Measurements from ENCODE around the gene MAGEA4.
"Not testable (repeated sequence)": the region's sequence is repeated elsewhere in the genome, so short reads cannot be mapped to it uniquely, and the experiment has no call there.

MAGEA4 gene

GRCh38 chrX:151912221-151912620 is 468 bp upstream of the MAGEA4 start:
- Mint-ChIP-seq H3K4me1 (ENCODE audit: low read depth) (no peaks in the 10 kb centered on the region), H3K9me3 (no peaks in the 10 kb centered on the region)

GRCh38 chrX:151918736-151919135 is 6.0 kb downstream of the MAGEA4 start:
- not testable (repeated sequence) for H3K27me3 Mint-ChIP-seq; H3K27ac Mint-ChIP-seq; H3K4me3 Mint-ChIP-seq; H3K4me1 Mint-ChIP-seq (ENCODE audit: low read depth); DNase-seq; H3K36me3 Mint-ChIP-seq (ENCODE audit: low read depth); H3K9me3 Mint-ChIP-seq

More at GRCh38 chrX:151912221-151912620, 468 bp upstream of the MAGEA4 start:
- H3K27me3 Mint-ChIP-seq: peaks cover 2% of the 10 kb centered on the region
- H3K36me3 Mint-ChIP-seq (ENCODE audit: low read depth): no peaks in the 10 kb centered on the region
- H3K4me3 Mint-ChIP-seq: no peak overlapping the region
- no peak for DNase-seq
- no peak overlapping the region for H3K27ac Mint-ChIP-seq

DNA sequence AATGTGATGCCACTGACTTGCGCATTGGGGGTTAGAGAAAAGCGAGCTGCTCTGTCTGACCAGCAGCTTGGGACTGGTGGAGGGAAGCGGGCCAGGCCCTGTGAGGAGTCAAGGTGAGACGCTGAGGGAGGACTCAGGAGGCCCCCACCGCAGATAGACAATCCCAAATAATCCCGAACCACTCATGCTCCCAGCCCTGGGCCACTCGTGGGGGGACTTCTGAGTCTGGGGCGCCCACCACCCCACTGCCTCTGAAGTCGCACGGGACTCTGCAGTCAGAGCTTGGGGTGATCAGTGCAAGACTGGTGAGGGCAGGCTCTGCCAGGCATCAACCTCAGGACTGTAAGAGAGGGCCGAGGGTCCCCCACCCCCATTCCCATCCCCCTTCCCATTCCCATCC is 6.9 kb downstream of the MAGEA4 start:
- H3K4me1 Mint-ChIP-seq (ENCODE audit: low read depth): no peaks in the 10 kb centered on the region
- no peak overlapping the region for H3K4me3 Mint-ChIP-seq
- H3K9me3 Mint-ChIP-seq: no peaks in the 10 kb centered on the region
- peaks cover 2% of the 10 kb centered on the region for H3K27me3 Mint-ChIP-seq
- no peak for DNase-seq
- H3K36me3 Mint-ChIP-seq (ENCODE audit: low read depth): no peaks in the 10 kb centered on the region
- H3K27ac Mint-ChIP-seq: no peak overlapping the region

- Mint-ChIP-seq H3K27ac (no peak overlapping the region), H3K4me3 (no peak overlapping the region), H3K27me3 (peaks cover 3% of the 10 kb centered on the region), H3K36me3 (ENCODE audit: low read depth) (no peaks in the 10 kb centered on the region), H3K9me3 (no peaks in the 10 kb centered on the region), H3K4me1 (ENCODE audit: low read depth) (no peaks in the 10 kb centered on the region)
- no peak for DNase-seq
These were observed 7.4 kb downstream of the MAGEA4 start for GRCh38 chrX:151920101-151920500.

DNA sequence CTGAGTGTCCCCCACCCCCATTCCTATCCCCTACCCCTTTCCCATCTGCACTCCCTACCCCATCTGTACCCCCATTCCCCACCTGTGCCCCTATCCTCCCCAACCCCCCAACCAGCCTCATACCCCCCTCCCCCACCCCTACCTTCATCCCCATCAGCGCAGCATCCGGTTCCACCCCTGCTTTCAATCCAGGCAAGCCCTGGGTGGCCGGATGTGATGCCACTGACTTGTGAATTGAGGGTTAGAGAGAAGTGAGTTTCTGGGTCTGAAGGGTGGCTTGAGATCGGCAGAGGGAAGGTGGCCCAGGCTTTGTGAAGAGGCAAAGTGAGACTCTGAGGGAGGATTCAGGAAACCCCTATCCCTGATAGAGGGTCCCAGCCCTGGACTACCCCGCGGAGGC is 7.8 kb downstream of the MAGEA4 start:
- no peak overlapping the region for H3K4me3 Mint-ChIP-seq
- H3K27me3 Mint-ChIP-seq: peaks cover 8% of the 10 kb centered on the region
- no peaks in the 10 kb centered on the region for H3K9me3 Mint-ChIP-seq
- no peaks in the 10 kb centered on the region for H3K36me3 Mint-ChIP-seq (ENCODE audit: low read depth)
- DNase-seq: no peak
- H3K27ac Mint-ChIP-seq: no peak overlapping the region
- no peaks in the 10 kb centered on the region for H3K4me1 Mint-ChIP-seq (ENCODE audit: low read depth)

GRCh38 chrX:151921292-151921691 is 8.6 kb downstream of the MAGEA4 start:
- Mint-ChIP-seq H3K36me3 (ENCODE audit: low read depth) (no peaks in the 10 kb centered on the region), H3K27ac (no peak overlapping the region), H3K4me1 (ENCODE audit: low read depth) (no peaks in the 10 kb centered on the region), H3K4me3 (no peak overlapping the region), H3K27me3 (peaks cover 12% of the 10 kb centered on the region), H3K9me3 (no peaks in the 10 kb centered on the region)
- no peak for DNase-seq

GRCh38 chrX:151921866-151922265 is 9.2 kb downstream of the MAGEA4 start:
- Mint-ChIP-seq H3K27me3 (peaks cover 12% of the 10 kb centered on the region), H3K27ac (no peak overlapping the region), H3K36me3 (ENCODE audit: low read depth) (no peaks in the 10 kb centered on the region), H3K4me1 (ENCODE audit: low read depth) (no peaks in the 10 kb centered on the region), H3K9me3 (no peaks in the 10 kb centered on the region), H3K4me3 (no peak overlapping the region)
- DNase-seq: no peak

GRCh38 chrX:151922692-151923091 is 10.0 kb downstream of the MAGEA4 start:
- H3K4me3 Mint-ChIP-seq: no peak overlapping the region
- H3K27ac Mint-ChIP-seq: no peak overlapping the region
- no peak for DNase-seq
- H3K36me3 Mint-ChIP-seq (ENCODE audit: low read depth): no peaks in the 10 kb centered on the region
- peaks cover 12% of the 10 kb centered on the region for H3K27me3 Mint-ChIP-seq
- H3K4me1 Mint-ChIP-seq (ENCODE audit: low read depth): no peaks in the 10 kb centered on the region
- no peaks in the 10 kb centered on the region for H3K9me3 Mint-ChIP-seq

DNA sequence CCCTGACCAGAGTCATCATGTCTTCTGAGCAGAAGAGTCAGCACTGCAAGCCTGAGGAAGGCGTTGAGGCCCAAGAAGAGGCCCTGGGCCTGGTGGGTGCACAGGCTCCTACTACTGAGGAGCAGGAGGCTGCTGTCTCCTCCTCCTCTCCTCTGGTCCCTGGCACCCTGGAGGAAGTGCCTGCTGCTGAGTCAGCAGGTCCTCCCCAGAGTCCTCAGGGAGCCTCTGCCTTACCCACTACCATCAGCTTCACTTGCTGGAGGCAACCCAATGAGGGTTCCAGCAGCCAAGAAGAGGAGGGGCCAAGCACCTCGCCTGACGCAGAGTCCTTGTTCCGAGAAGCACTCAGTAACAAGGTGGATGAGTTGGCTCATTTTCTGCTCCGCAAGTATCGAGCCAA is 11.0 kb downstream of the MAGEA4 start:
- H3K36me3 Mint-ChIP-seq (ENCODE audit: low read depth): no peaks in the 10 kb centered on the region
- H3K9me3 Mint-ChIP-seq: no peaks in the 10 kb centered on the region
- DNase-seq: no peak
- no peak overlapping the region for H3K27ac Mint-ChIP-seq
- peaks cover 12% of the 10 kb centered on the region for H3K27me3 Mint-ChIP-seq
- no peaks in the 10 kb centered on the region for H3K4me1 Mint-ChIP-seq (ENCODE audit: low read depth)
- H3K4me3 Mint-ChIP-seq: no peak overlapping the region

DNA sequence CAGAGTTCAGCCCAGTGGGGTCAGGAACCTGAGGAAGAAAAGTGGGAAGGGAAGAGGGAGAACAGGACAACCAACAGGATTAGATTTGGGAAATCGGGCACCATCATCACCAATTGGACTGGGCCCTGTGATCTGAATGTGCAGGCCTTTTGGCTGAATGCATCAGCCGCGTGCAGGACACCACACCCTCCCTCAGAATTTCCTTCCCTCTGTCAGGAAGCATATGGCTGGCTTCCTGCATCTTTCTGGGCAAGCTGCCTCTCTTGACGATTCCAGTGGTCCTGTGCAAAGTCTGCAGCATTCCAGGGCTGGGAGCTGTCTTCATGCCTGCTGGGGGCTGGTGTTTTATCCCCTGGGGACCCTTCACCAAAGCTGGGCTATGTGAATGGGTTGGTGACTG is 16.4 kb downstream of the MAGEA4 start:
- peaks cover 10% of the 10 kb centered on the region for H3K27me3 Mint-ChIP-seq
- no peaks in the 10 kb centered on the region for H3K9me3 Mint-ChIP-seq
- no peak for DNase-seq
- H3K4me3 Mint-ChIP-seq: no peak overlapping the region
- no peaks in the 10 kb centered on the region for H3K4me1 Mint-ChIP-seq (ENCODE audit: low read depth)
- H3K27ac Mint-ChIP-seq: no peak overlapping the region
- H3K36me3 Mint-ChIP-seq (ENCODE audit: low read depth): no peaks in the 10 kb centered on the region

DNA sequence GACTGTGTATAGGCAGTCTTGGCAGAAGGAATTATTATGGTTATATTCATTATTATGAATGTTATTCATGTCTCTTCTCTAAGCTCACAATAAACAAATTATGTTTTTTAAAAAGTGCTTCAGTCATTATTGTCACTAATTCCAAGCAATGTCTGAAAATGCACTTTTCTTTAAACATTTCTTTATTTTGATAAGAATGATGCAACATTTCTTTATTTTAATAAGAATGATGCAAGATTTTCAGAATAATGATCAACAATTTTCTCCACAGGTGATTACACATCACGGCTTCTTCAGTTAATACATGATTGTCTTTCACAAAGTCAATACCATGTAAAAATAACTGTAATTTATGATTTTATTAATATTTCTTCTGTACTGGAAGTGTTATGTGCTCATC is 22.7 kb downstream of the MAGEA4 start:
- H3K27me3 Mint-ChIP-seq: peaks cover 8% of the 10 kb centered on the region
- no peaks in the 10 kb centered on the region for H3K36me3 Mint-ChIP-seq (ENCODE audit: low read depth)
- no peaks in the 10 kb centered on the region for H3K9me3 Mint-ChIP-seq
- no peak overlapping the region for H3K27ac Mint-ChIP-seq
- DNase-seq: no peak
- no peak overlapping the region for H3K4me3 Mint-ChIP-seq
- H3K4me1 Mint-ChIP-seq (ENCODE audit: low read depth): no peaks in the 10 kb centered on the region

DNA sequence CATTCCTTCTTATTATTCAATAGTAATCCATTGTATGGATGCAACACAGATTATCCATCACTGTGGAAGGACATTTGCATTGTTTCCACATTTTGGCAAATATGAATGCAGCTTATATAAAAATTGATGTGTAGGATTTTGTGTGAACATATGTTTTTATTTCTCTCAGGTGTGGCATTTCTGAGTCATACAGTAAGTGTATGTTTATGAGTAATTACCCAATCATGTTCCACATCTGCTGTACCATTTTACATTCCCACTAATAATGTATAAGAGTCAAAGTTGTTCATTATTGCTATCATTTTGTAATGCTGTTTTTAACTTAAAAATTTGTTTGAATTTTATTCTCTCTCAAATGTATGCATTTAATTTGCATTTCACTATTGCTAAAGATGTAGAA is 25.5 kb downstream of the MAGEA4 start:
- H3K4me3 Mint-ChIP-seq: no peak overlapping the region
- H3K9me3 Mint-ChIP-seq: no peaks in the 10 kb centered on the region
- H3K36me3 Mint-ChIP-seq (ENCODE audit: low read depth): no peaks in the 10 kb centered on the region
- peaks cover 27% of the 10 kb centered on the region for H3K27me3 Mint-ChIP-seq
- H3K4me1 Mint-ChIP-seq (ENCODE audit: low read depth): no peaks in the 10 kb centered on the region
- no peak overlapping the region for H3K27ac Mint-ChIP-seq
- no peak for DNase-seq

- no peaks in the 10 kb centered on the region for H3K36me3 Mint-ChIP-seq (ENCODE audit: low read depth)
- no peak for DNase-seq
- H3K27me3 Mint-ChIP-seq: peaks cover 16% of the 10 kb centered on the region
- no peak overlapping the region for H3K27ac Mint-ChIP-seq
- no peak overlapping the region for H3K4me3 Mint-ChIP-seq
- H3K9me3 Mint-ChIP-seq: no peaks in the 10 kb centered on the region
- H3K4me1 Mint-ChIP-seq (ENCODE audit: low read depth): no peaks in the 10 kb centered on the region
These were observed 42.0 kb downstream of the MAGEA4 start for GRCh38 chrX:151954730-151955129.

DNA sequence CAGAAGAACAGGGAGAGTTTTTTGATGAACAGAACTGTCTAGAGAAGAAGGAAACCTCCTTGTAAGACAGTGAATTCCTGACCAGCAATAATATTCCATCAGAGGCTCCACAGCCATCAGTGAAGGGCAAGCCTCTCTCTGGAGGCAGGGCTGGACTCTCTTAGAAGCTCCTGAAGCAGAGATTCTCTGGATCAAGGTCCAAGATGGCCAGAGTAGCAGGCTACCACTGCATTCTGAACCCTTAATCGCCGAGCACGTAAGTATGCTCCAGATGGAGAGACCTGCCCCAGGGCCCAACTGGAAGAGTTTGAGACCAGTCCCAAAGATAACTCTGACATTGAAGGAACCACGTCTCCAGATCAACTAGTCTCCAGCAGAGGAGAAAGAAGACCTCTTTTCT is 45.4 kb downstream of the MAGEA4 start:
- H3K27me3 Mint-ChIP-seq: peaks cover 7% of the 10 kb centered on the region
- DNase-seq: no peak
- no peak overlapping the region for H3K4me3 Mint-ChIP-seq
- no peaks in the 10 kb centered on the region for H3K4me1 Mint-ChIP-seq (ENCODE audit: low read depth)
- H3K9me3 Mint-ChIP-seq: no peaks in the 10 kb centered on the region
- no peaks in the 10 kb centered on the region for H3K36me3 Mint-ChIP-seq (ENCODE audit: low read depth)
- H3K27ac Mint-ChIP-seq: no peak overlapping the region

GRCh38 chrX:151962034-151962433 is 49.3 kb downstream of the MAGEA4 start:
- Mint-ChIP-seq H3K27ac (no peak overlapping the region), H3K4me1 (ENCODE audit: low read depth) (no peaks in the 10 kb centered on the region), H3K27me3 (peaks cover 3% of the 10 kb centered on the region), H3K4me3 (no peak overlapping the region), H3K9me3 (no peaks in the 10 kb centered on the region), H3K36me3 (ENCODE audit: low read depth) (no peaks in the 10 kb centered on the region)
- DNase-seq: no peak

GRCh38 chrX:151966236-151966635 is 53.5 kb downstream of the MAGEA4 start:
- H3K9me3 Mint-ChIP-seq: no peaks in the 10 kb centered on the region
- H3K27me3 Mint-ChIP-seq: peaks cover 6% of the 10 kb centered on the region
- H3K4me1 Mint-ChIP-seq (ENCODE audit: low read depth): no peaks in the 10 kb centered on the region
- no peak for DNase-seq
- no peak overlapping the region for H3K4me3 Mint-ChIP-seq
- no peaks in the 10 kb centered on the region for H3K36me3 Mint-ChIP-seq (ENCODE audit: low read depth)
- H3K27ac Mint-ChIP-seq: no peak overlapping the region
